Activated naive CD8-positive, alpha-beta T cell treated with anti-CD3 and anti-CD28 coated beads, Interleukin-2, amount 10 ng/mL, durations not matched to agents 7 days and 5 days (primary cell): ENCODE results near the gene CACNA1E. TPM values are rescaled to one million over a fixed set of nuclear protein-coding genes. Genes with fewer than 3 reads are reported as not detected.

Source experiments
- ATAC-seq: fragments of 150-1000 bp; cut with Tn5 transposase; one replicate; pipeline ENCODE4 v1.10.0; 2021; ENCODE audit warnings: low read depth, moderate library complexity
- POLR2A ChIA-PET: fragments of 350-600 bp; sonication (Branson Sonifier 250); formaldehyde crosslinking; loops from one replicate; lab custom pipeline; 2021; ENCODE audit warnings: antibody characterized with exemption; lab: Charles Lee
- DNase-seq: peaks from one replicate; pipeline ENCODE4 v3.0.0; 2021
- H3K27ac Mint-ChIP-seq: one replicate; pipeline ENCODE4 v1.8.0; 2022; ENCODE audit warnings: mild to moderate bottlenecking, mixed read lengths
- H3K27me3 Mint-ChIP-seq: one replicate; pipeline ENCODE4 v1.8.0; 2022; ENCODE audit warnings: mild to moderate bottlenecking, moderate library complexity, mixed read lengths
- H3K36me3 Mint-ChIP-seq: one replicate; pipeline ENCODE4 v1.8.0; 2021; ENCODE audit warnings: mild to moderate bottlenecking, mixed read lengths
- H3K4me1 Mint-ChIP-seq: one replicate; pipeline ENCODE4 v1.8.0; 2021; ENCODE audit warnings: mixed read lengths
- H3K4me3 Mint-ChIP-seq: one replicate; pipeline ENCODE4 v1.8.0; 2022; ENCODE audit warnings: mild to moderate bottlenecking, moderate library complexity, mixed read lengths
- H3K9me3 Mint-ChIP-seq: one replicate; pipeline ENCODE4 v1.8.0; 2021; ENCODE audit warnings: mixed read lengths
- total RNA-seq, 2 experiments: library from RNA; stranded (reverse); gene quantifications; one replicate each; pipeline ENCODE4 v1.2.3, GENCODE V29; 2021

Gene CACNA1E
- total RNA-seq, 2 experiments from 2014 or later, result not detected

- POLR2A ChIA-PET, result no interaction called here
- ATAC-seq, result no peak
- H3K27ac Mint-ChIP-seq, result no peak overlapping the region
- H3K9me3 Mint-ChIP-seq, result no peaks in the 10 kb centered on the region
- DNase-seq, result no peak
- H3K4me1 Mint-ChIP-seq, result no peaks in the 10 kb centered on the region
- H3K4me3 Mint-ChIP-seq, result no peak overlapping the region
- peaks cover 7% of the 10 kb centered on the region for H3K27me3 Mint-ChIP-seq
- H3K36me3 Mint-ChIP-seq, result no peaks in the 10 kb centered on the region
These were observed 259.1 kb downstream of the CACNA1E start for GRCh38 chr1:181742426-181742825.

GRCh38 chr1:181743878-181744312 lies 260.6 kb downstream of the CACNA1E start:
- DNase-seq (no peak), ATAC-seq (no peak)
- POLR2A ChIA-PET, result no interaction called here
- no peaks in the 10 kb centered on the region for H3K9me3 Mint-ChIP-seq
- H3K4me3 Mint-ChIP-seq, result no peak overlapping the region
- no peaks in the 10 kb centered on the region for H3K36me3 Mint-ChIP-seq
- H3K27ac Mint-ChIP-seq, result no peak overlapping the region
- H3K4me1 Mint-ChIP-seq, result no peaks in the 10 kb centered on the region
- H3K27me3 Mint-ChIP-seq, result peaks cover 7% of the 10 kb centered on the region

DNA sequence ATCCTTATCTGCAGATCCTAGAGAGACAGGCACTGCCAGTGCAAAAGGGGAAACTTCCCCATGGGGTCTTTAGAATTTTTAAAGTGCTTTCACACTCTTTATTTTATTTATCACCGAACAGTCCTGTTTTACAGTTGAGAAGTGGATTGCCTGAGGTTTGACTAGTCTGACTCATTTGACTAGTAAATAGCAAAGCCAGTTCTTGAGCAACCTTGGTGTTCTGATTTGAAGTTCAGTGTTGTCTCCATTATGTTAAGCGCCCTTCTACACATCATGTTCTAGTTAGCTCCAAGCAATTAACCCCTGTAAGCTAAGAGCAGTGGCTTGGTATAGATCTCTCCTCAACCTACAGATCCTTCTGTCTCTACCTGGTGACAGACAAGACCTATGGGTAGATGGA lies 262.9 kb downstream of the CACNA1E start:
- no peak for DNase-seq
- Mint-ChIP-seq H3K36me3 (no peaks in the 10 kb centered on the region), H3K9me3 (no peaks in the 10 kb centered on the region), H3K27me3 (peaks cover 2% of the 10 kb centered on the region), H3K4me3 (no peak overlapping the region), H3K27ac (no peak overlapping the region), H3K4me1 (no peaks in the 10 kb centered on the region)
- no peak for ATAC-seq
- POLR2A ChIA-PET, result no interaction called here

DNA sequence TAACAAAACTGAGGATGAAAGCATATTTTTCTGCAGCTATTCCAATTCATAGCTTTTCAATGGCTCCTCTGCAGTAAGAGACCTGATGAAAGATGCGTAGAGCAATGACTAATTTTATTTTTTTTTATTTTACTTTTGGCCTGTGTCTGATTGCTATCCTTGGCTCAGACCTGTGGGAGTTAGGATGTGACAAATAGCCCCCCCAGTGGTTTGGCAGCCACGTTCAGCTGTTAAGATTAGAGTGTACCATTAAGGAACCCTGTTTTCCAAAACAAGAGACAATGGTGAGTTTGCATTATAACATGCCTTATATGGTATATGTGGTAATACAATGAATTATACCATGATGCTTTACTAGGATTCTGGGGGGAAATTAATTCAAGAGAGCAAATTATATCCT lies 264.7 kb downstream of the CACNA1E start:
- ATAC-seq (no peak), DNase-seq (no peak)
- H3K4me1 Mint-ChIP-seq, result no peaks in the 10 kb centered on the region
- no peak overlapping the region for H3K4me3 Mint-ChIP-seq
- POLR2A ChIA-PET, result no interaction called here
- no peaks in the 10 kb centered on the region for H3K9me3 Mint-ChIP-seq
- no peak overlapping the region for H3K27ac Mint-ChIP-seq
- H3K36me3 Mint-ChIP-seq, result no peaks in the 10 kb centered on the region
- peaks cover 2% of the 10 kb centered on the region for H3K27me3 Mint-ChIP-seq

DNA sequence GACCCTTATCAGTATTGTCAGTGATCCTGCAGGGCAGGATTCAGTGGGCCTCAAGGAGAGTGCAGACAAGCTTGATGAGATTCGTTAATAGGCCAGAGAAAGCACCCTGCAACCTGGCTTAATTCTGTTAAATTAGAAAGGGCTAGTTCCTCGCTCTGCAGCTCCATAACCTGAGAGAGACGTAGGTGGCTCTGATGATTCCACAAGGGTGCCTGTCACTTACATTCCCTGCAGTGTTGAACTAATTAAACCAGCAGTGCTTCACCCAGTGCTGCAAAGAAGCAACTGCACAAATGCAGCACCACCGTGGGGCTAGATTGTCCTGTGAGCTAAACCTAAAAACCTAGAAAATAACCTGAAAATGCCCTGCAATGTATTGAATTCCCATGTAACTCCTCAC lies 270.8 kb downstream of the CACNA1E start:
- no peak overlapping the region for H3K4me3 Mint-ChIP-seq
- no peaks in the 10 kb centered on the region for H3K4me1 Mint-ChIP-seq
- DNase-seq (no peak), ATAC-seq (no peak)
- no peaks in the 10 kb centered on the region for H3K36me3 Mint-ChIP-seq
- H3K9me3 Mint-ChIP-seq, result no peaks in the 10 kb centered on the region
- POLR2A ChIA-PET, result no interaction called here
- peaks cover 2% of the 10 kb centered on the region for H3K27me3 Mint-ChIP-seq
- H3K27ac Mint-ChIP-seq, result no peak overlapping the region

- ATAC-seq (no peak), DNase-seq (no peak)
- H3K27ac Mint-ChIP-seq, result no peak overlapping the region
- peaks cover 7% of the 10 kb centered on the region for H3K27me3 Mint-ChIP-seq
- no peaks in the 10 kb centered on the region for H3K9me3 Mint-ChIP-seq
- no peaks in the 10 kb centered on the region for H3K4me1 Mint-ChIP-seq
- H3K4me3 Mint-ChIP-seq, result no peak overlapping the region
- no peaks in the 10 kb centered on the region for H3K36me3 Mint-ChIP-seq
- POLR2A ChIA-PET, result no interaction called here
These were observed 276.2 kb downstream of the CACNA1E start for GRCh38 chr1:181759481-181759880.

GRCh38 chr1:181763736-181764135 lies 280.4 kb downstream of the CACNA1E start:
- ATAC-seq, result no peak
- Mint-ChIP-seq H3K36me3 (no peaks in the 10 kb centered on the region), H3K4me3 (no peak overlapping the region), H3K27ac (no peak overlapping the region), H3K9me3 (no peaks in the 10 kb centered on the region), H3K4me1 (no peaks in the 10 kb centered on the region), H3K27me3 (peaks cover 5% of the 10 kb centered on the region)
- POLR2A ChIA-PET, result no interaction called here
- no peak for DNase-seq

DNA sequence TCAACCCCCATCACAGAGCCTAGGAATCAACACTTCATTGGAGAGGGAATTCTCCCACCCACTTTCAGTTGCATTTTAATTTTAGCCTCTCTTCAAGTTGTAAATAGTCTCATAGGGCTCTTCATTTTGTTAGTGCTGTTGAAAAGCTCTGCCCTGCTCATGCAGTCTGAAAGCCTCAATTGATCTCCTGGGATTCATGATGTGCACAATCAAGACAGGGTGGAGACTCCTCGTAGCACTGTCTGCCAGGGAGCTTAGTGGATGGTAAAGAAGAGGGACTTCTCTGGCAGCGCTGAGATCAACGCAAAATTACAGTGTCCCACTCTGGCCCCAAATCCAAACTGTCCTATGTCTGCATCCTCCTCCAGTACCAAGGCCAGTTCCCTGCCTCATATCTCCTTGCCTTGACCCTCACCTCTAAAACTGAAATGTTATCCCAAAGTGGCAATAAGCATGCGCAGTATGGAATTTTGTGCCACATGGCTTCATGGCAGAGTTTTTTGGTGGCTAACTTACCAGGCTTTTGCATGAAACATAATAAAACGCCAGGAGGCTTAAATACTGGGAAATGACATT lies 282.2 kb downstream of the CACNA1E start:
- DNase-seq, result no peak
- ATAC-seq, result no peak
- Mint-ChIP-seq H3K27me3 (peaks cover 4% of the 10 kb centered on the region), H3K27ac (no peak overlapping the region), H3K9me3 (no peaks in the 10 kb centered on the region), H3K4me3 (no peak overlapping the region), H3K36me3 (no peaks in the 10 kb centered on the region), H3K4me1 (no peaks in the 10 kb centered on the region)
- POLR2A ChIA-PET, result no interaction called here

DNA sequence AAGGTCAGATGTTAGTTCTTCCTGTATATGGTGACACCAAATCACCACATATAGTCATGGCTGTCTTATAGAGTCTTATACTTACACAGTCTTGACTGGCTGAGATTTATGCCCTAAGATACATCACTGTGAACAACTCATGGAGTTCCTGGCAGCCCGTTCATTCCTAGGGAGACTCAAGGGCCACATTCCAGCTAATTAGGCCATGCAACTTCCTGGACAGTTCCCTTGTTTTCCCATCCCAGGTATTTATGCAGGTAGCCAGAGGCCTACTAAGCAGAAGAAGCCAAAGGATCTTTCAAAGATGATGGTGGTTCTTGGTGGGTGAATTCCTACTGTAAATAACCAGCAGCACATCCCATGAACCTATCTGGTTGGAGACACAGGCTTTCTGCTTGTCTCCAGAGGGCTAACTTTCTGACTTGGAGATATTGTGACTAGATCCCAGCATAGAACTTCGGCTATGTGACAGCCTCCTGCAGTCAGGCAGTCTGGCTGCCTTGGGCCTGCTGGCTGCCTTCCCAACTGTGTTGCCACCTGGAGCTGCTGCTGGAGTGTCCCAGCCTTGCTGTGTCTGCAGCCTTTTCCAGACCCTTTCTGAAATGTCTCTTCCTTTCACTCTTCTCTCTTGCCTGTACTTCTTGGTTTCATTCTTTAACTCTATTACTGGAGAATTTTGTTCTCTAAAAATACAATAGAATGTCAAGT lies 283.8 kb downstream of the CACNA1E start:
- H3K4me3 Mint-ChIP-seq, result no peak overlapping the region
- no peaks in the 10 kb centered on the region for H3K27me3 Mint-ChIP-seq
- DNase-seq (no peak), ATAC-seq (no peak)
- no peaks in the 10 kb centered on the region for H3K4me1 Mint-ChIP-seq
- H3K9me3 Mint-ChIP-seq, result no peaks in the 10 kb centered on the region
- H3K27ac Mint-ChIP-seq, result no peak overlapping the region
- H3K36me3 Mint-ChIP-seq, result no peaks in the 10 kb centered on the region
- POLR2A ChIA-PET, result no interaction called here

DNA sequence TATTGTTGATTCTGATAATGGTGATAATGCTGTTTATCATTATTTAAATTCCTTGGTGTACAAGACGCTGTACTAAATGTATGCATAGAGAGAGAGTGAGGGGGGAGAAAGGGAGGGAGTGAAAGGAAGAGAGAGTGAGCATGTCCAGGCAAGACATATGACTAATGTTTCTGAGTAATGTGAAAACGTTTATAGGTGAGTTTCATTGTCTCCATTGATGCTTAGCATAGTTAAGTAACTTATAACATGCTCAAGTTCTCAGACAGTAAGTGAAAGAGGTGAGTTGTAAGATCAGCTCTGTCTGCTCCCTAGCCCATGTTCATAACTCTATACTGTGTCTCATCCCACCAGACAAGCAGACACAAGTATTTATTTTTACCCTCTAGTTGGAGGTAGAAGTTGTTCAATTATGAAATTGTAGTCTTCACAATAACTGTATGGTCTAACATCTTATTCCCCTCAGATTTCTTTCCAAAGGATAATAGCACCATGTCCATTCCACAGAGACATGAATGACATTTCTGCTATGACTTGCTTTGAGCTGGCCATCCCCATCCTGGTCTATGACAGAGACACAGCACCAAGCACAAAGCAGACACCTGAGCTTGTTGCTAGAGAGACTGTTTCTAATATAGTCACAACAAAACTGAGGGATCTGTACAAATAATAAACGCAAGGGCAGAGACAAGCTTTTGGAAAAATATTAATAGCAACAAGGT lies 285.1 kb downstream of the CACNA1E start:
- no peaks in the 10 kb centered on the region for H3K36me3 Mint-ChIP-seq
- no peaks in the 10 kb centered on the region for H3K27me3 Mint-ChIP-seq
- no peak overlapping the region for H3K4me3 Mint-ChIP-seq
- DNase-seq (no peak), ATAC-seq (no peak)
- H3K9me3 Mint-ChIP-seq, result no peaks in the 10 kb centered on the region
- no peaks in the 10 kb centered on the region for H3K4me1 Mint-ChIP-seq
- no peak overlapping the region for H3K27ac Mint-ChIP-seq
- POLR2A ChIA-PET, result no interaction called here

GRCh38 chr1:181768930-181769280 lies 285.6 kb downstream of the CACNA1E start:
- no peak for DNase-seq
- ATAC-seq, result no peak
- Mint-ChIP-seq H3K4me3 (no peak overlapping the region), H3K36me3 (no peaks in the 10 kb centered on the region), H3K27ac (no peak overlapping the region), H3K27me3 (no peaks in the 10 kb centered on the region), H3K9me3 (no peaks in the 10 kb centered on the region), H3K4me1 (no peaks in the 10 kb centered on the region)
- POLR2A ChIA-PET, result no interaction called here

- Mint-ChIP-seq H3K27me3 (no peaks in the 10 kb centered on the region), H3K27ac (no peak overlapping the region), H3K4me1 (no peaks in the 10 kb centered on the region), H3K9me3 (no peaks in the 10 kb centered on the region), H3K36me3 (no peaks in the 10 kb centered on the region), H3K4me3 (no peak overlapping the region)
- no peak for DNase-seq
- ATAC-seq, result no peak
- POLR2A ChIA-PET, result no interaction called here
These were observed 286.5 kb downstream of the CACNA1E start for GRCh38 chr1:181769846-181770245.

- no peaks in the 10 kb centered on the region for H3K27me3 Mint-ChIP-seq
- ATAC-seq, result no peak
- no peak for DNase-seq
- no peak overlapping the region for H3K4me3 Mint-ChIP-seq
- H3K9me3 Mint-ChIP-seq, result no peaks in the 10 kb centered on the region
- POLR2A ChIA-PET, result no interaction called here
- no peaks in the 10 kb centered on the region for H3K4me1 Mint-ChIP-seq
- H3K36me3 Mint-ChIP-seq, result no peaks in the 10 kb centered on the region
- H3K27ac Mint-ChIP-seq, result no peak overlapping the region
These were observed 289.4 kb downstream of the CACNA1E start for GRCh38 chr1:181772714-181773113.

GRCh38 chr1:181776044-181776443 lies 292.7 kb downstream of the CACNA1E start:
- DNase-seq (no peak), ATAC-seq (no peak)
- no peak overlapping the region for H3K27ac Mint-ChIP-seq
- no peak overlapping the region for H3K4me3 Mint-ChIP-seq
- peaks cover 2% of the 10 kb centered on the region for H3K27me3 Mint-ChIP-seq
- POLR2A ChIA-PET, result no interaction called here
- no peaks in the 10 kb centered on the region for H3K36me3 Mint-ChIP-seq
- H3K9me3 Mint-ChIP-seq, result no peaks in the 10 kb centered on the region
- no peaks in the 10 kb centered on the region for H3K4me1 Mint-ChIP-seq
